HepG2 (cell line): ENCODE data around the gene TDP2. TPM values are rescaled to one million over a fixed set of nuclear protein-coding genes. Genes with fewer than 3 reads are reported as not detected.
"Not testable (repeated sequence)": the region's sequence is repeated elsewhere in the genome, so short reads cannot be mapped to it uniquely, and the experiment has no call there.

Source experiments
- ATAC-seq: fragments of 200-7000 bp; cut with Tn5 transposase; 3 replicates; pipeline ENCODE4 v1.9.1; 2020; ENCODE audit warnings: mild to moderate bottlenecking, moderate library complexity
- BruUV-seq: library from RNA; stranded (reverse); fragments of 400-500 nt; replicated peaks from 2 replicates; lab custom pipeline; 2021; lab: Mats Ljungman, UMichigan
- CTCF ChIA-PET: fragments of 300-600 bp; formaldehyde crosslinking; extraction: SDS; loops from one replicate; lab custom pipeline; 2021; ENCODE audit warnings: low total read pairs, inconsistent platforms, low intra/inter-chr PET ratio; lab: Yijun Ruan, JAX
- POLR2A ChIA-PET: fragments of 350-600 bp; sonication (Branson Sonifier 250); formaldehyde crosslinking; loops from one replicate; lab custom pipeline; 2020; ENCODE audit warnings: antibody characterized with exemption, inconsistent platforms; lab: Yijun Ruan, JAX
- DNase-seq: peaks from one replicate; pipeline ENCODE4 v3.0.0-alpha.2; 2015; ENCODE audit warnings: low spot score
- FAIRE-seq: peaks from 3 replicates; lab custom pipeline; 2011; peaks lifted over from hg19 to GRCh38; lab: Jason Lieb, UNC
- H2AFZ ChIP-seq: one replicate; pipeline ENCODE4 v1.6.1; 2011; ENCODE audit warnings: low read length, inconsistent platforms
- H3K27ac ChIP-seq: fragments of 300-600 bp; 3 replicates; pipeline ENCODE4 v1.8.0; 2011; ENCODE audit warnings: mixed run types, mild to moderate bottlenecking, mixed read lengths, low read length, inconsistent platforms; ENCODE audit not compliant: insufficient read depth; ENCODE audit errors: extremely low read length
- H3K27me3 ChIP-seq, 2 experiments: fragments of 200-600 bp in 1 of 2; 2 replicates in 1 of 2; 3 replicates in 1 of 2; pipeline versions ENCODE4 v1.6.0 to v1.8.0; 2011; ENCODE audit warnings: low read length in 2 of 2, mild to moderate bottlenecking in 2 of 2, moderate library complexity in 2 of 2, inconsistent platforms in 1 of 2; ENCODE audit not compliant: insufficient read depth in 2 of 2, control insufficient read depth in 1 of 2
- H3K36me3 ChIP-seq, 2 experiments: fragments of 200-600 bp in 1 of 2; replicated peaks in 1 of 2; 2 replicates in 1 of 2; 3 replicates in 1 of 2; pipeline versions ENCODE4 v1.5.1 to v1.8.0; 2011; ENCODE audit warnings: low read length in 2 of 2, inconsistent platforms in 1 of 2; ENCODE audit not compliant: insufficient read depth in 2 of 2, control insufficient read depth in 1 of 2
- H3K4me1 ChIP-seq: 2 replicates; pipeline ENCODE4 v1.5.1; 2012; ENCODE audit warnings: low read length, inconsistent platforms; ENCODE audit not compliant: insufficient read depth
- H3K4me2 ChIP-seq: 2 replicates; pipeline ENCODE4 v1.6.0; 2011; ENCODE audit warnings: low read depth, low read length, inconsistent platforms
- H3K4me3 ChIP-seq, 3 experiments: fragments of 200-600 bp in 1 of 3; sonication (generic), shearing (Covaris generic) in 1 of 3; replicated peaks in 1 of 3; 2 replicates each; pipeline ENCODE4 v1.5.1; 2011 to 2016; ENCODE audit warnings: low read length in 3 of 3, inconsistent platforms in 2 of 3, low read depth in 2 of 3, mild to moderate bottlenecking in 2 of 3, control low read depth in 1 of 3, mixed read lengths in 1 of 3; ENCODE audit not compliant: insufficient read depth in 1 of 3
- H3K79me2 ChIP-seq: one replicate; pipeline ENCODE4 v1.6.1; 2011; ENCODE audit warnings: low read length, inconsistent platforms; ENCODE audit not compliant: insufficient read depth
- H3K9ac ChIP-seq: 2 replicates; pipeline ENCODE4 v1.6.0; 2011; ENCODE audit warnings: mild to moderate bottlenecking, low read depth, low read length, inconsistent platforms; ENCODE audit not compliant: insufficient read depth
- H3K9me3 ChIP-seq: 2 replicates; pipeline ENCODE4 v1.5.1; 2012; ENCODE audit warnings: mild to moderate bottlenecking, low read length
- H4K20me1 ChIP-seq: 2 replicates; pipeline ENCODE4 v1.6.0; 2011; ENCODE audit warnings: inconsistent platforms, mild to moderate bottlenecking, low read length, moderate library complexity; ENCODE audit not compliant: insufficient read depth
- ARID5B ChIP-seq: IDR thresholded peaks from 2 replicates; pipeline ENCODE4 v1.4.0; 2020; ENCODE audit warnings: mild to moderate bottlenecking, missing genetic modification reagents
- FOXA1 ChIP-seq, 2 experiments: fragments of 450-650 bp in 1 of 2; sonication (generic) in 1 of 2; formaldehyde crosslinking in 1 of 2; IDR thresholded peaks; 2 replicates each; pipeline versions ENCODE4 v1.4.0 to v1.6.1; 2016 to 2020; ENCODE audit warnings: missing genetic modification reagents in 1 of 2
- FOXA3 ChIP-seq: IDR thresholded peaks from 2 replicates; pipeline ENCODE4 v1.6.1; 2016; ENCODE audit warnings: missing genetic modification reagents, missing compliant biosample characterization
- MAX ChIP-seq: IDR thresholded peaks from 2 replicates; pipeline ENCODE4 v1.6.1; 2012; ENCODE audit warnings: inconsistent platforms
- PITX1 ChIP-seq: sonication (generic); formaldehyde crosslinking; IDR thresholded peaks from 2 replicates; pipeline ENCODE4 v1.5.1; 2020; ENCODE audit warnings: mild to moderate bottlenecking, missing genetic modification reagents
- SAP130 ChIP-seq: IDR thresholded peaks from 2 replicates; pipeline ENCODE4 v1.6.1; 2016; ENCODE audit warnings: low read depth
- SIX1 ChIP-seq: sonication (generic); formaldehyde crosslinking; IDR thresholded peaks from 2 replicates; pipeline ENCODE4 v1.4.0; 2020; ENCODE audit warnings: missing genetic modification reagents, borderline replicate concordance
- SOX13 ChIP-seq, 3 experiments: fragments of 450-650 bp in 1 of 3; sonication (generic) in 1 of 3; formaldehyde crosslinking in 1 of 3; IDR thresholded peaks in 2 of 3; conservative IDR thresholded peaks in 1 of 3; 2 replicates each; pipeline versions ENCODE4 v1.5.0 to v1.6.1; 2016 to 2020; ENCODE audit warnings: antibody characterized with exemption in 1 of 3, mild to moderate bottlenecking in 1 of 3, missing compliant biosample characterization in 1 of 3, missing genetic modification reagents in 1 of 3, moderate library complexity in 1 of 3
- SOX5 ChIP-seq: IDR thresholded peaks from 2 replicates; pipeline ENCODE4 v1.6.1; 2016; ENCODE audit warnings: borderline replicate concordance
- SOX6 ChIP-seq, 2 experiments: fragments of 450-650 bp in 1 of 2; sonication (generic) in 1 of 2; formaldehyde crosslinking in 1 of 2; IDR thresholded peaks; 2 replicates each; pipeline versions ENCODE4 v1.4.0 to v1.6.1; 2017 to 2020; ENCODE audit warnings: antibody characterized with exemption in 1 of 2, mild to moderate bottlenecking in 1 of 2, missing genetic modification reagents in 1 of 2
- ZBTB38 ChIP-seq: sonication (generic); formaldehyde crosslinking; IDR thresholded peaks from 2 replicates; pipeline ENCODE4 v1.5.1; 2020; ENCODE audit warnings: mild to moderate bottlenecking, missing genetic modification reagents
- ZNF292 ChIP-seq: sonication (generic); formaldehyde crosslinking; IDR thresholded peaks from 2 replicates; pipeline ENCODE4 v1.8.1; 2022; ENCODE audit warnings: mild to moderate bottlenecking, low read depth, missing genetic modification reagents, borderline replicate concordance
- ZSCAN29 ChIP-seq: sonication (generic); formaldehyde crosslinking; conservative IDR thresholded peaks from 2 replicates; pipeline ENCODE4 v1.4.0; 2020; ENCODE audit warnings: mild to moderate bottlenecking, missing genetic modification reagents
- WGBS: methylation state at CpG from one replicate; pipeline ENCODE4 v1.1.6; 2017; ENCODE audit warnings: low lambda C conversion rate; 5-methylcytosine and 5-hydroxymethylcytosine counted together
- in situ Hi-C: cut with HindIII; loops from 2 replicates; pipeline ENCODE4 v1.10.0; 2017; ENCODE audit warnings: low pct_unique_long_range_greater_than_20kb; ENCODE audit not compliant: extremely low pct_ligation_motif_present
- intact Hi-C: fragments of 100-400 bp; cut with micrococcal nuclease; formaldehyde crosslinking; loops from one replicate; pipeline ENCODE4 v1.10.0; 2022; ENCODE audit not compliant: unreplicated experiment
- polyA plus RNA-seq, 8 experiments: library from polyadenylated mRNA; depleted of rRNA in 3 of 8; stranded (reverse) in 7 of 8; unstranded in 1 of 8; fragments of >200 nt; fragmentation: Illumina TruSeq in 4 of 8; extraction: Trizol in 4 of 8; gene quantifications; 2 replicates each; pipeline versions ENCODE4 v1.2.1 to v1.2.3, GENCODE V29; 2011 to 2016; ENCODE audit warnings: low read depth in 4 of 8, missing spikeins in 1 of 8, mixed read lengths in 1 of 8; ENCODE audit not compliant: insufficient read depth in 1 of 8
- total RNA-seq, 5 experiments: library from RNA; depleted of rRNA; stranded (reverse); fragments of >200 nt; fragmentation: Illumina TruSeq; extraction: Trizol; gene quantifications; 2 replicates each; pipeline ENCODE4 v1.2.3, GENCODE V29; 2016; ENCODE audit warnings: low read depth in 1 of 5

The TDP2 gene
- total and polyA plus RNA-seq, 2 of the 13 experiments (the other 11 are each of a cell fraction or from before 2014, with no cell fraction given): 30.5 to 42.6 TPM

- in situ Hi-C loops, H3K9ac ChIP-seq: not testable (repeated sequence)
These were observed 4.9 kb downstream of the TDP2 start for GRCh38 chr6:24661759-24662158.

More at GRCh38 chr6:24661759-24662158, 4.9 kb downstream of the TDP2 start:
- H2AFZ ChIP-seq; CTCF ChIA-PET; H4K20me1 ChIP-seq; DNase-seq; BruUV-seq; POLR2A ChIA-PET; H3K9me3 ChIP-seq; ATAC-seq; H3K4me3 ChIP-seq; H3K27me3 ChIP-seq; FAIRE-seq; intact Hi-C loops; H3K27ac ChIP-seq; TF ChIP-seq SOX6, SOX13, FOXA1 (IDR thresholded peaks at IDR 0.05): not testable (repeated sequence)
- peaks cover 68% of the 10 kb centered on the region for H3K4me1 ChIP-seq
- 37% methylated on average over 5 of the region's 5 CpGs for WGBS
- H3K79me2 ChIP-seq: peaks cover 35% of the 10 kb centered on the region
- peaks cover 2 to 10% of the 10 kb centered on the region in 2 experiments; a peak in 3 of 5 replicates for H3K36me3 ChIP-seq
- TF ChIP-seq SIX1 (CRISPR knock-in tag) (0 out of 2 replicates have a peak, but pooled peaks have one; percentile 42), ZSCAN29 (CRISPR knock-in tag) (0 out of 2 replicates have a peak, but pooled peaks have one; percentile 51), SOX6 (CRISPR knock-in tag; IDR thresholded peaks at IDR 0.05) (0 out of 2 replicates have a peak, but pooled peaks have one; percentile 32), SOX5 (CRISPR knock-in tag) (peak; percentile 40; the same call in 1 of the 2 replicates), ZBTB38 (CRISPR knock-in tag) (0 out of 2 replicates have a peak, but pooled peaks have one; percentile 31), SOX13 (CRISPR knock-in tag; conservative IDR thresholded peaks at IDR 0.05 in 1 of 2, IDR thresholded peaks at IDR 0.05 in 1 of 2) (peak in 1 of 2 experiments; percentile 48; a peak in 2 of 4 replicates), MAX (peak; percentile 26; the same call in 1 of the 2 replicates), ZNF292 (CRISPR knock-in tag) (peak; percentile 34; the same call in 1 of the 2 replicates), FOXA3 (CRISPR knock-in tag) (peak; percentile 44; the same call in 1 of the 2 replicates), ARID5B (CRISPR knock-in tag) (peak; percentile 39; the same call in 1 of the 2 replicates), SAP130 (CRISPR knock-in tag) (peak; percentile 34; the same call in 1 of the 2 replicates), FOXA1 (CRISPR knock-in tag; IDR thresholded peaks at IDR 0.05) (peak; percentile 50), PITX1 (peak; percentile 88)
- peak overlapping the region; percentile 26; the same call in 1 of the 2 replicates for H3K4me2 ChIP-seq
